ENCODE measurements around the gene CYB5D1.

- TF ChIP-seq CTCF (conservative IDR thresholded peaks at IDR 0.05; ENCODE audit: low read depth, low read length) (no peak), EZH2 (IDR thresholded peaks at IDR 0.05; ENCODE audit: borderline replicate concordance, low read depth, low read length, poor library complexity, severe bottlenecking) (no peak)
These were observed 34.2 kb upstream of the CYB5D1 start for GRCh38 chr17:7823581-7824001.
